ENCODE measurements around the gene GRAMD1B. TPM values are rescaled to one million over a fixed set of nuclear protein-coding genes. Genes with fewer than 3 reads are reported as not detected.

The GRAMD1B gene
- 31.8 TPM for total RNA-seq
- long read RNA-seq, partial matches to known transcripts = 8 of 30 reads
- long read RNA-seq, other reads (novel, unspliced or antisense) = 19 of 30 reads

DNA sequence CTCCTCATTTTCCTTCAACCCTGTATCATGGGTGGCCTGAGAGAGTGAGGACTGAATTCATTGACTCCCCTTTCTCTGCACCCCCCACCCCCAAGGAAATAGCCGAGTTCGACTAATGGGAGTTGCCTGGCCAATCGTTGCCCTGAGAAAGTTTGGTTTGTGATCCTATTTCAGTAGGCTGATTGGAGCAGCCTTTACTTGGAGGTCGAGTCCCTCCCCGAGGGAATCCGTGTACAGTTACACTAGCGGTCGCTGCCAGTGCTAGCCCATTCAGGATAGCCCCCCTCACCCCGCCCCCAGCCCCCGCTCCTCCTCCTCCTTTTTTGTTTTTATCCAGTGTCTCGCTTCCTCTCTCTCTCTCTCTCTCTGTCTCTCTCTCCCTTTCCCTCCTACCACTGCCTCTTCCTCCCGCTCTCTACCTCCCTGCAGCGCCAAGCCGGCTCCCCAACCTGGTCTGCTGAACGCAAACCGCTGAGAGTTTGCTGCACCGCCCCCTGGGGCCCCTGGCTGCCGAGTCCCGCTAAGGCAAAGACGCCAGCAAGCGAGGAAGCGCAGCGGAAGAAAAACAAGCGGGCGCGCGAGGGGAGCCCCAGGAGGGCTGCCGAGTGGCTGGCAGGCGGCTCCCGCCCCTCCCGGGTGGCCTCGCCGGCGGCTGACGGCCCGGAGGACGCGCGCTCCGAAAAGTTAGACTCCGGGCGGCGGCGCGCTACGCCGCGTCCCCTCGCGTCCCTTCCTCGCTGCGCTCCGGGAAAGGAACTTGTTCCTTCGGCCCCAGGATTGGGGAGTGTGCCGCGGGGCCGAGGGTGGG, at the start of gene GRAMD1B:
GRAMD1B (plus strand) TSS at position 357 of the 808 bp plus-strand sequence. CDS start 524 bp downstream, outside the sequence.
- intact Hi-C loops (cut with micrococcal nuclease) = no loop called here
- no peaks in the 10 kb centered on the region for H3K9me3 ChIP-seq (replicated peaks)
- H3K27me3 ChIP-seq (ENCODE audit: low read depth) = peaks cover 35% of the 10 kb centered on the region
- H3K4me1 ChIP-seq = peaks cover 36% of the 10 kb centered on the region
- DNase-seq = peak; percentile 41
- no peaks in the 10 kb centered on the region for H3K36me3 ChIP-seq
- peak within 1 kb of the TSS; percentile 76 for H3K27ac ChIP-seq (replicated peaks)
- peak within 1 kb of the TSS; percentile 74 for H3K4me3 ChIP-seq
- TF ChIP-seq, protein P1, sequence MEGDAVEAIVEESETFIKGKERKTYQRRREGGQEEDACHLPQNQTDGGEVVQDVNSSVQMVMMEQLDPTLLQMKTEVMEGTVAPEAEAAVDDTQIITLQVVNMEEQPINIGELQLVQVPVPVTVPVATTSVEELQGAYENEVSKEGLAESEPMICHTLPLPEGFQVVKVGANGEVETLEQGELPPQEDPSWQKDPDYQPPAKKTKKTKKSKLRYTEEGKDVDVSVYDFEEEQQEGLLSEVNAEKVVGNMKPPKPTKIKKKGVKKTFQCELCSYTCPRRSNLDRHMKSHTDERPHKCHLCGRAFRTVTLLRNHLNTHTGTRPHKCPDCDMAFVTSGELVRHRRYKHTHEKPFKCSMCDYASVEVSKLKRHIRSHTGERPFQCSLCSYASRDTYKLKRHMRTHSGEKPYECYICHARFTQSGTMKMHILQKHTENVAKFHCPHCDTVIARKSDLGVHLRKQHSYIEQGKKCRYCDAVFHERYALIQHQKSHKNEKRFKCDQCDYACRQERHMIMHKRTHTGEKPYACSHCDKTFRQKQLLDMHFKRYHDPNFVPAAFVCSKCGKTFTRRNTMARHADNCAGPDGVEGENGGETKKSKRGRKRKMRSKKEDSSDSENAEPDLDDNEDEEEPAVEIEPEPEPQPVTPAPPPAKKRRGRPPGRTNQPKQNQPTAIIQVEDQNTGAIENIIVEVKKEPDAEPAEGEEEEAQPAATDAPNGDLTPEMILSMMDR (IDR thresholded peaks at IDR 0.05; ENCODE audit: borderline replicate concordance) = peak; percentile 6

DNA sequence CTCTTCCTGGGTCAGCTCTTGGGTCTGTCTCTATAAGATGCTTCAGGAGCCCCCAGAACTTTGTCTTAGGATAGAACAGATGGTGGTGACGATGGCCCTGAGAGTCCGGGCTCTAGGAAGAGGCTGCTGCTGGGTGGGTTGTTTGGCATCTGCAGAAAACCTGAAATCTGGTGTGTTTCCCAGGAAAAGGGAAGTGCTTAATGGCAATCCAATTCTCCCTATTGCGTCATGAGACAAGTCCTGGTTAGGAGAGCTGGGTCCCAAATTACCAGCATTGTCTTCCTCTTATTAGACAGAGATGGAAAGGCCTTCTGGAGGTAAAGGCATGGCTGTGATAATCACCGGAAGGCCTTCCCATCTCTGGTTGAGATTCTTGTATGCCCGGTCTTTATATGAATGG, 48.9 kb upstream of the GRAMD1B start:
- no peaks in the 10 kb centered on the region for H3K27me3 ChIP-seq (ENCODE audit: low read depth)
- no peaks in the 10 kb centered on the region for H3K9me3 ChIP-seq (replicated peaks)
- TF ChIP-seq, protein P1 (IDR thresholded peaks at IDR 0.05; ENCODE audit: borderline replicate concordance) = no peak
- no peak for DNase-seq
- no peak overlapping the region for H3K27ac ChIP-seq (replicated peaks)
- no peaks in the 10 kb centered on the region for H3K36me3 ChIP-seq
- intact Hi-C loops (cut with micrococcal nuclease) = no loop called here
- no peak overlapping the region for H3K4me3 ChIP-seq
- peaks cover 44% of the 10 kb centered on the region for H3K4me1 ChIP-seq

DNA sequence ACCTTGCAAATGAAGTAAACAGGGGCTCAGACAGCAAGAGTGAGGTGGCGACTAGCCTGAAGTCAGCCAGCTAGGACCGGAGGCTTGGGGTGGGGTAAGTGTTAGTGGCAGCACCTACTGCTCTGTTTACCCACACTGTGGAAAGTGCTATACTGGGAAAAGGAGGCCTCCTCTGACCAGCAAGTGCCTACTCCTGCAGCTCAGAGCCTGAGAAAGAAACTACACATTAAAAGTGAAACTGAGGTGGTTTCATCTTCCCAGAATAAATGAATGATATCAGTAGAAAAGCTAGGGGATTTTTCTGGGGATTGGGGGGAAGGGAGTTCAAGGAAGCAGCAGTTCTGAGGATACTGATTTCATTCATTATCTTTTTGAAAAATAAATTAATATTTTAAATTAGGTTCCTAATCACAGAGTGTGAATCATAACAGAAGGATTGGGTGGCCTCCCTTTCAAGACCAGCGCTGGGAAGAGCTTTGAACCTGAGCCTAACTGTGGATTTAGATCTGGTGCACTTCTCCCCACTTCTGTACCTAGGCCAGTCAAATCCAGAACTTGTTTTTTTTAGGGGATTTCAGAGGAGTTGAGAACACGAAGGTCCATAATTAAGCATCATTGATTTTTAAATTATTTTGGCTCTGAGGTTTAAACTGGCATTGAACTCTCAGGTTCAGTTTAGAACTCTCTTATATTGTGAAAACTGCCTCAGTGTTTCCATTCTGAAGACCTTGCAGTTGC, 48.1 kb upstream of the GRAMD1B start:
- no peak overlapping the region for H3K4me3 ChIP-seq
- no peaks in the 10 kb centered on the region for H3K36me3 ChIP-seq
- intact Hi-C loops (cut with micrococcal nuclease) = no loop called here
- no peaks in the 10 kb centered on the region for H3K9me3 ChIP-seq (replicated peaks)
- H3K4me1 ChIP-seq = peaks cover 44% of the 10 kb centered on the region
- TF ChIP-seq, protein P1 (IDR thresholded peaks at IDR 0.05; ENCODE audit: borderline replicate concordance) = no peak
- no peak for DNase-seq
- H3K27ac ChIP-seq (replicated peaks) = no peak overlapping the region
- H3K27me3 ChIP-seq (ENCODE audit: low read depth) = no peaks in the 10 kb centered on the region

DNA sequence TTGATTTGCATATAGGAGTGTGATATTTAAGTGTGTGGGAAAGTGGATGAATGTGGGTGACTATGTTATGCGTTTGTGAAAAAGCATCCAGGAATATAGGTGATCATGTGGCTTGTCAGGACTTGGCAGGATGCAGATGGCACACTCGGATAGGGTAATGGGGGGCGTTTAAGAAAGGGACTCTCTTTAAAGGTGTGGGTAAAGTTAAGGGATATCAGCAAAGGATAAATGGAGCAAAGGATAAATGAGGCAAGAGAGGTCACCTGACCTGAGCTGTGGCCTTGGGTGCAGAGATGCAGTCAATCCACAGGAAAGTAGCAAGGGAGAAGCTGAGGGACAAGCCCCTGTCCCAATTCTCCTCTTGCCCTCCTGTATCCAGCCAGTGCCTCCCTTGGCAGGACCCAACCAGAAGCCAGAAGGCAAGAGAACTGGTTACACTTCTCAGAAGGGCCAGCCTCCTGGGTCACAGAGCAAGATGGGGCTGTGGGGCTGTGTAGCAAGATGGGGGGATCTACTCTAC, 47.5 kb upstream of the GRAMD1B start:
- intact Hi-C loops (cut with micrococcal nuclease) = no loop called here

DNA sequence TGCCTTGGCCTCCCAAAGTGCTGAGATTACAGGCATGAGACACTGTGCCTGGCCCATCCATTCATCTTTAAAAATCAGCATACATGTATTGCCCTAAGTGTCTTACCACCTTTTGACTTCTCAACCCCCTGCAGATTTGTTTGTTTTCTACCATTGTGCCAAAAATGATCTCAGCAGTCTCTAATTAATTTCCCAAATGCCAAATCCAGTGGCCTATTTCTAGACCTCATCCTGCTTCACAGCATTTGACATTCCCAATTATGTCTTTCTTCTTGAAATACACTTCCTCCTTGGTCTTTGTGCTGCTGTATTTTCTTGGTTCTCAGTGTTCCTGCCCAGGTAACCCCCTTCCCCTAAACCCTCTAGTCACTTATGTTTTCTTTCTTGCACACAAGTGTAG, 46.0 kb upstream of the GRAMD1B start:
- Histone ChIP-seq H3K36me3 (no peaks in the 10 kb centered on the region), H3K4me1 (peaks cover 39% of the 10 kb centered on the region), H3K9me3 (replicated peaks) (no peaks in the 10 kb centered on the region), H3K27me3 (ENCODE audit: low read depth) (no peaks in the 10 kb centered on the region), H3K4me3 (no peak overlapping the region), H3K27ac (replicated peaks) (no peak overlapping the region)
- no peak for DNase-seq
- TF ChIP-seq, protein P1 (IDR thresholded peaks at IDR 0.05; ENCODE audit: borderline replicate concordance) = no peak
- intact Hi-C loops (cut with micrococcal nuclease) = no loop called here

More for the DNA sequence above, 47.5 kb upstream of the GRAMD1B start:
- H3K4me3 ChIP-seq = no peak overlapping the region
- no peak for DNase-seq
- H3K36me3 ChIP-seq = no peaks in the 10 kb centered on the region
- TF ChIP-seq, protein P1 (IDR thresholded peaks at IDR 0.05; ENCODE audit: borderline replicate concordance) = no peak
- no peaks in the 10 kb centered on the region for H3K27me3 ChIP-seq (ENCODE audit: low read depth)
- H3K4me1 ChIP-seq = peaks cover 43% of the 10 kb centered on the region
- H3K9me3 ChIP-seq (replicated peaks) = no peaks in the 10 kb centered on the region
- H3K27ac ChIP-seq (replicated peaks) = no peak overlapping the region

Data from left ventricle myocardium inferior (tissue), 1 donor.